HepG2 (cell line): Measurements from ENCODE around the gene PLA2G4A. TPM values are rescaled to one million over a fixed set of nuclear protein-coding genes. Genes with fewer than 3 reads are reported as not detected.

Source experiments
- ATAC-seq: fragments of 200-7000 bp; cut with Tn5 transposase; 3 replicates; pipeline ENCODE4 v1.9.1; 2020; ENCODE audit warnings: mild to moderate bottlenecking, moderate library complexity
- BruUV-seq: library from RNA; stranded (reverse); fragments of 400-500 nt; replicated peaks from 2 replicates; lab custom pipeline; 2021; lab: Mats Ljungman, UMichigan
- CTCF ChIA-PET: fragments of 300-600 bp; formaldehyde crosslinking; extraction: SDS; loops from one replicate; lab custom pipeline; 2021; ENCODE audit warnings: low total read pairs, inconsistent platforms, low intra/inter-chr PET ratio; lab: Yijun Ruan, JAX
- POLR2A ChIA-PET: fragments of 350-600 bp; sonication (Branson Sonifier 250); formaldehyde crosslinking; loops from one replicate; lab custom pipeline; 2020; ENCODE audit warnings: antibody characterized with exemption, inconsistent platforms; lab: Yijun Ruan, JAX
- DNase-seq: peaks from one replicate; pipeline ENCODE4 v3.0.0-alpha.2; 2015; ENCODE audit warnings: low spot score
- FAIRE-seq: peaks from 3 replicates; lab custom pipeline; 2011; peaks lifted over from hg19 to GRCh38; lab: Jason Lieb, UNC
- H2AFZ ChIP-seq: one replicate; pipeline ENCODE4 v1.6.1; 2011; ENCODE audit warnings: low read length, inconsistent platforms
- H3K27ac ChIP-seq: fragments of 300-600 bp; 3 replicates; pipeline ENCODE4 v1.8.0; 2011; ENCODE audit warnings: mixed run types, mild to moderate bottlenecking, mixed read lengths, low read length, inconsistent platforms; ENCODE audit not compliant: insufficient read depth; ENCODE audit errors: extremely low read length
- H3K27me3 ChIP-seq, 2 experiments: fragments of 200-600 bp in 1 of 2; 2 replicates in 1 of 2; 3 replicates in 1 of 2; pipeline versions ENCODE4 v1.6.0 to v1.8.0; 2011; ENCODE audit warnings: low read length in 2 of 2, mild to moderate bottlenecking in 2 of 2, moderate library complexity in 2 of 2, inconsistent platforms in 1 of 2; ENCODE audit not compliant: insufficient read depth in 2 of 2, control insufficient read depth in 1 of 2
- H3K36me3 ChIP-seq, 2 experiments: fragments of 200-600 bp in 1 of 2; replicated peaks in 1 of 2; 2 replicates in 1 of 2; 3 replicates in 1 of 2; pipeline versions ENCODE4 v1.5.1 to v1.8.0; 2011; ENCODE audit warnings: low read length in 2 of 2, inconsistent platforms in 1 of 2; ENCODE audit not compliant: insufficient read depth in 2 of 2, control insufficient read depth in 1 of 2
- H3K4me1 ChIP-seq: 2 replicates; pipeline ENCODE4 v1.5.1; 2012; ENCODE audit warnings: low read length, inconsistent platforms; ENCODE audit not compliant: insufficient read depth
- H3K4me2 ChIP-seq: 2 replicates; pipeline ENCODE4 v1.6.0; 2011; ENCODE audit warnings: low read depth, low read length, inconsistent platforms
- H3K4me3 ChIP-seq, 3 experiments: fragments of 200-600 bp in 1 of 3; sonication (generic), shearing (Covaris generic) in 1 of 3; replicated peaks in 1 of 3; 2 replicates each; pipeline ENCODE4 v1.5.1; 2011 to 2016; ENCODE audit warnings: low read length in 3 of 3, inconsistent platforms in 2 of 3, low read depth in 2 of 3, mild to moderate bottlenecking in 2 of 3, control low read depth in 1 of 3, mixed read lengths in 1 of 3; ENCODE audit not compliant: insufficient read depth in 1 of 3
- H3K79me2 ChIP-seq: one replicate; pipeline ENCODE4 v1.6.1; 2011; ENCODE audit warnings: low read length, inconsistent platforms; ENCODE audit not compliant: insufficient read depth
- H3K9ac ChIP-seq: 2 replicates; pipeline ENCODE4 v1.6.0; 2011; ENCODE audit warnings: mild to moderate bottlenecking, low read depth, low read length, inconsistent platforms; ENCODE audit not compliant: insufficient read depth
- H3K9me3 ChIP-seq: 2 replicates; pipeline ENCODE4 v1.5.1; 2012; ENCODE audit warnings: mild to moderate bottlenecking, low read length
- H4K20me1 ChIP-seq: 2 replicates; pipeline ENCODE4 v1.6.0; 2011; ENCODE audit warnings: inconsistent platforms, mild to moderate bottlenecking, low read length, moderate library complexity; ENCODE audit not compliant: insufficient read depth
- ATF6 ChIP-seq: sonication (generic); formaldehyde crosslinking; conservative IDR thresholded peaks from 2 replicates; pipeline ENCODE4 v1.4.0; 2020; ENCODE audit warnings: missing genetic modification reagents
- CC2D1A ChIP-seq: sonication (generic); formaldehyde crosslinking; IDR thresholded peaks from 2 replicates; pipeline ENCODE4 v1.8.1; 2023; ENCODE audit warnings: mild to moderate bottlenecking, missing genetic modification reagents
- GABPB1 ChIP-seq: IDR thresholded peaks from 2 replicates; pipeline ENCODE4 v1.6.1; 2016; ENCODE audit warnings: mild to moderate bottlenecking, missing genetic modification reagents, moderate library complexity, missing compliant biosample characterization
- GATAD2A ChIP-seq: IDR thresholded peaks from 2 replicates; pipeline ENCODE4 v1.6.1; 2016
- HMGA1 ChIP-seq: sonication (generic); formaldehyde crosslinking; conservative IDR thresholded peaks from 2 replicates; pipeline ENCODE4 v1.4.0; 2020; ENCODE audit warnings: missing genetic modification reagents
- NKX3-1 ChIP-seq: sonication (generic); formaldehyde crosslinking; IDR thresholded peaks from 2 replicates; pipeline ENCODE4 v1.5.0; 2020; ENCODE audit warnings: missing genetic modification reagents
- NR2F2 ChIP-seq: IDR thresholded peaks from 2 replicates; pipeline ENCODE4 v1.6.1; 2012; ENCODE audit warnings: low read depth, inconsistent platforms, borderline replicate concordance
- SIN3B ChIP-seq: fragments of 150-350 bp; IDR thresholded peaks from 2 replicates; pipeline ENCODE4 v1.6.1; 2014; ENCODE audit warnings: low read length
- SOX5 ChIP-seq: IDR thresholded peaks from 2 replicates; pipeline ENCODE4 v1.6.1; 2016; ENCODE audit warnings: borderline replicate concordance
- TCF7 ChIP-seq: sonication (generic); IDR thresholded peaks from 2 replicates; pipeline ENCODE4 v1.6.1; 2016; ENCODE audit warnings: antibody characterized with exemption, low read depth
- ZGPAT ChIP-seq: IDR thresholded peaks from 2 replicates; pipeline ENCODE4 v1.6.1; 2016; ENCODE audit warnings: mild to moderate bottlenecking
- ZNF205 ChIP-seq: IDR thresholded peaks from 2 replicates; pipeline ENCODE4 v1.6.1; 2018; ENCODE audit warnings: missing biosample characterization, missing genetic modification reagents
- ZNF432 ChIP-seq: sonication (generic); formaldehyde crosslinking; IDR thresholded peaks from 2 replicates; pipeline ENCODE4 v1.5.0; 2020; ENCODE audit warnings: missing genetic modification reagents, mild to moderate bottlenecking, borderline replicate concordance
- ZNF501 ChIP-seq: sonication (generic); formaldehyde crosslinking; IDR thresholded peaks from 2 replicates; pipeline ENCODE4 v1.5.1; 2020; ENCODE audit warnings: mild to moderate bottlenecking, moderate library complexity, missing genetic modification reagents
- WGBS: methylation state at CpG from one replicate; pipeline ENCODE4 v1.1.6; 2017; ENCODE audit warnings: low lambda C conversion rate; 5-methylcytosine and 5-hydroxymethylcytosine counted together
- in situ Hi-C: cut with HindIII; loops from 2 replicates; pipeline ENCODE4 v1.10.0; 2017; ENCODE audit warnings: low pct_unique_long_range_greater_than_20kb; ENCODE audit not compliant: extremely low pct_ligation_motif_present
- intact Hi-C: fragments of 100-400 bp; cut with micrococcal nuclease; formaldehyde crosslinking; loops from one replicate; pipeline ENCODE4 v1.10.0; 2022; ENCODE audit not compliant: unreplicated experiment
- polyA plus RNA-seq, 8 experiments: library from polyadenylated mRNA; depleted of rRNA in 3 of 8; stranded (reverse) in 7 of 8; unstranded in 1 of 8; fragments of >200 nt; fragmentation: Illumina TruSeq in 4 of 8; extraction: Trizol in 4 of 8; gene quantifications; 2 replicates each; pipeline versions ENCODE4 v1.2.1 to v1.2.3, GENCODE V29; 2011 to 2016; ENCODE audit warnings: low read depth in 4 of 8, missing spikeins in 1 of 8, mixed read lengths in 1 of 8; ENCODE audit not compliant: insufficient read depth in 1 of 8
- total RNA-seq, 5 experiments: library from RNA; depleted of rRNA; stranded (reverse); fragments of >200 nt; fragmentation: Illumina TruSeq; extraction: Trizol; gene quantifications; 2 replicates each; pipeline ENCODE4 v1.2.3, GENCODE V29; 2016; ENCODE audit warnings: low read depth in 1 of 5
- TF ChIP-seq, protein P1 (sequence below): sonication (generic); formaldehyde crosslinking; IDR thresholded peaks from 2 replicates; pipeline ENCODE4 v1.4.0; 2020; ENCODE audit warnings: mild to moderate bottlenecking, missing genetic modification reagents

Gene PLA2G4A
- total and polyA plus RNA-seq, 2 of the 13 experiments (the other 11 are each of a cell fraction or from before 2014, with no cell fraction given): not detected

- H2AFZ ChIP-seq: no peak overlapping the region
- BruUV-seq: no TSS peak
- H3K9ac ChIP-seq: no peak overlapping the region
- ATAC-seq (no peak), DNase-seq (no peak)
- no peak overlapping the region for H3K4me3 ChIP-seq
- no peaks in the 10 kb centered on the region for H3K9me3 ChIP-seq
- intact Hi-C loops: no loop called here
- H3K27ac ChIP-seq: no peak overlapping the region
- no peaks in the 10 kb centered on the region for H3K27me3 ChIP-seq
- no peaks in the 10 kb centered on the region for H3K4me1 ChIP-seq
- in situ Hi-C loops: no loop called here
- H4K20me1 ChIP-seq: no peaks in the 10 kb centered on the region
- no peak overlapping the region for H3K4me2 ChIP-seq
- 25% methylated on average over 5 of the region's 5 CpGs for WGBS
- POLR2A ChIA-PET: no interaction called here
- no peak for TF ChIP-seq ZNF501 (CRISPR knock-in tag)
- TF ChIP-seq, all 625 proteins: peak for 0
- CTCF ChIA-PET: no interaction called here
- H3K79me2 ChIP-seq: no peaks in the 10 kb centered on the region
- FAIRE-seq: no peak
- H3K36me3 ChIP-seq: no peaks in the 10 kb centered on the region
These were observed 43.5 kb downstream of the PLA2G4A start for GRCh38 chr1:186872291-186872690.

- FAIRE-seq: no peak
- TF ChIP-seq, protein P1, sequence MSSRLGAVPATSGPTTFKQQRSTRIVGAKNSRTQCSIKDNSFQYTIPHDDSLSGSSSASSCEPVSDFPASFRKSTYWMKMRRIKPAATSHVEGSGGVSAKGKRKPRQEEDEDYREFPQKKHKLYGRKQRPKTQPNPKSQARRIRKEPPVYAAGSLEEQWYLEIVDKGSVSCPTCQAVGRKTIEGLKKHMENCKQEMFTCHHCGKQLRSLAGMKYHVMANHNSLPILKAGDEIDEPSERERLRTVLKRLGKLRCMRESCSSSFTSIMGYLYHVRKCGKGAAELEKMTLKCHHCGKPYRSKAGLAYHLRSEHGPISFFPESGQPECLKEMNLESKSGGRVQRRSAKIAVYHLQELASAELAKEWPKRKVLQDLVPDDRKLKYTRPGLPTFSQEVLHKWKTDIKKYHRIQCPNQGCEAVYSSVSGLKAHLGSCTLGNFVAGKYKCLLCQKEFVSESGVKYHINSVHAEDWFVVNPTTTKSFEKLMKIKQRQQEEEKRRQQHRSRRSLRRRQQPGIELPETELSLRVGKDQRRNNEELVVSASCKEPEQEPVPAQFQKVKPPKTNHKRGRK (CRISPR knock-in tag): no peak
- TF ChIP-seq CC2D1A: no peak
- no peak for TF ChIP-seq ZNF205 (CRISPR knock-in tag)
- TF ChIP-seq SOX5: no peak
- TF ChIP-seq ZNF432 (CRISPR knock-in tag): no peak
- TF ChIP-seq ZGPAT: no peak
- no peak for TF ChIP-seq SIN3B
- no peak for TF ChIP-seq TCF7
- TF ChIP-seq NKX3-1 (CRISPR knock-in tag): no peak
- TF ChIP-seq GABPB1: no peak
- no peak for TF ChIP-seq HMGA1 (CRISPR knock-in tag)
- TF ChIP-seq NR2F2: no peak
- TF ChIP-seq ATF6 (CRISPR knock-in tag): no peak
- TF ChIP-seq GATAD2A (CRISPR knock-in tag): no peak
- TF ChIP-seq, all 625 proteins: peak for 0
- ATAC-seq (no peak), DNase-seq (no peak)
- BruUV-seq: no TSS peak
- Histone ChIP-seq H3K4me3 (no peak overlapping the region), H3K27me3 (no peaks in the 10 kb centered on the region), H3K9me3 (no peaks in the 10 kb centered on the region), H3K9ac (no peak overlapping the region), H3K27ac (no peak overlapping the region), H3K4me2 (no peak overlapping the region), H2AFZ (no peak overlapping the region), H3K36me3 (no peaks in the 10 kb centered on the region), H3K4me1 (no peaks in the 10 kb centered on the region), H4K20me1 (no peaks in the 10 kb centered on the region), H3K79me2 (no peaks in the 10 kb centered on the region)
- WGBS: 4% methylated on average over 1 of the region's 1 CpG
- in situ Hi-C loops: no loop called here
- CTCF ChIA-PET: no interaction called here
- POLR2A ChIA-PET: no interaction called here
- intact Hi-C loops: no loop called here
These were observed 44.9 kb downstream of the PLA2G4A start for GRCh38 chr1:186873687-186874086.
